Measurements from ENCODE around the gene FASLG.

Gene FASLG

DNA sequence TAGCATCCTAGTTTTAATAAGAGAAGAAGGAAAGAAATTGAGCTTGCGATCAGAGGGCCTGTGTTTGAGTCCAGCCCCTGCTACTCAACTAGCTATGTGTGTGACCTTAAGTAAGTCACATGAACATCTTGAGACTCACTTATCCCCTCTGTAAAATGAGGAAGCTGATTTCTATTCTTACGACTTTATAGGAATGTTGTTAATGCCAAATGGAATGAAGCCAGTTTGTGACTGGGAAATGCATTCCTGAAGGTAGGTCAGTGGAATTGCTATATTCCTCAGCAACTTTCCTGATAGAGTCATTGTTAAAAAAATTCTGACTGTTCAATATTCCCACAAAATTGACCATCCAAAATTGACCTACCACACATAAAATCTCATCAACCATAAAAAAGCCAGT, 14.9 kb downstream of the FASLG start:
- no peak for TF ChIP-seq SPI1 (IDR thresholded peaks at IDR 0.05; ENCODE audit: borderline replicate concordance, low read depth)
- TF ChIP-seq, protein P1, sequence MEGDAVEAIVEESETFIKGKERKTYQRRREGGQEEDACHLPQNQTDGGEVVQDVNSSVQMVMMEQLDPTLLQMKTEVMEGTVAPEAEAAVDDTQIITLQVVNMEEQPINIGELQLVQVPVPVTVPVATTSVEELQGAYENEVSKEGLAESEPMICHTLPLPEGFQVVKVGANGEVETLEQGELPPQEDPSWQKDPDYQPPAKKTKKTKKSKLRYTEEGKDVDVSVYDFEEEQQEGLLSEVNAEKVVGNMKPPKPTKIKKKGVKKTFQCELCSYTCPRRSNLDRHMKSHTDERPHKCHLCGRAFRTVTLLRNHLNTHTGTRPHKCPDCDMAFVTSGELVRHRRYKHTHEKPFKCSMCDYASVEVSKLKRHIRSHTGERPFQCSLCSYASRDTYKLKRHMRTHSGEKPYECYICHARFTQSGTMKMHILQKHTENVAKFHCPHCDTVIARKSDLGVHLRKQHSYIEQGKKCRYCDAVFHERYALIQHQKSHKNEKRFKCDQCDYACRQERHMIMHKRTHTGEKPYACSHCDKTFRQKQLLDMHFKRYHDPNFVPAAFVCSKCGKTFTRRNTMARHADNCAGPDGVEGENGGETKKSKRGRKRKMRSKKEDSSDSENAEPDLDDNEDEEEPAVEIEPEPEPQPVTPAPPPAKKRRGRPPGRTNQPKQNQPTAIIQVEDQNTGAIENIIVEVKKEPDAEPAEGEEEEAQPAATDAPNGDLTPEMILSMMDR (IDR thresholded peaks at IDR 0.05; ENCODE audit: insufficient read depth, low read length) = no peak
- no peak for TF ChIP-seq GABPA (IDR thresholded peaks at IDR 0.05; ENCODE audit: low read depth)
- TF ChIP-seq, protein P2, sequence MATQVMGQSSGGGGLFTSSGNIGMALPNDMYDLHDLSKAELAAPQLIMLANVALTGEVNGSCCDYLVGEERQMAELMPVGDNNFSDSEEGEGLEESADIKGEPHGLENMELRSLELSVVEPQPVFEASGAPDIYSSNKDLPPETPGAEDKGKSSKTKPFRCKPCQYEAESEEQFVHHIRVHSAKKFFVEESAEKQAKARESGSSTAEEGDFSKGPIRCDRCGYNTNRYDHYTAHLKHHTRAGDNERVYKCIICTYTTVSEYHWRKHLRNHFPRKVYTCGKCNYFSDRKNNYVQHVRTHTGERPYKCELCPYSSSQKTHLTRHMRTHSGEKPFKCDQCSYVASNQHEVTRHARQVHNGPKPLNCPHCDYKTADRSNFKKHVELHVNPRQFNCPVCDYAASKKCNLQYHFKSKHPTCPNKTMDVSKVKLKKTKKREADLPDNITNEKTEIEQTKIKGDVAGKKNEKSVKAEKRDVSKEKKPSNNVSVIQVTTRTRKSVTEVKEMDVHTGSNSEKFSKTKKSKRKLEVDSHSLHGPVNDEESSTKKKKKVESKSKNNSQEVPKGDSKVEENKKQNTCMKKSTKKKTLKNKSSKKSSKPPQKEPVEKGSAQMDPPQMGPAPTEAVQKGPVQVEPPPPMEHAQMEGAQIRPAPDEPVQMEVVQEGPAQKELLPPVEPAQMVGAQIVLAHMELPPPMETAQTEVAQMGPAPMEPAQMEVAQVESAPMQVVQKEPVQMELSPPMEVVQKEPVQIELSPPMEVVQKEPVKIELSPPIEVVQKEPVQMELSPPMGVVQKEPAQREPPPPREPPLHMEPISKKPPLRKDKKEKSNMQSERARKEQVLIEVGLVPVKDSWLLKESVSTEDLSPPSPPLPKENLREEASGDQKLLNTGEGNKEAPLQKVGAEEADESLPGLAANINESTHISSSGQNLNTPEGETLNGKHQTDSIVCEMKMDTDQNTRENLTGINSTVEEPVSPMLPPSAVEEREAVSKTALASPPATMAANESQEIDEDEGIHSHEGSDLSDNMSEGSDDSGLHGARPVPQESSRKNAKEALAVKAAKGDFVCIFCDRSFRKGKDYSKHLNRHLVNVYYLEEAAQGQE (IDR thresholded peaks at IDR 0.05; ENCODE audit: insufficient replicate concordance, low read depth) = no peak
- no peak for TF ChIP-seq POLR2AphosphoS5 (IDR thresholded peaks at IDR 0.05; ENCODE audit: low read depth)
- no peak overlapping the region for H3K4me3 ChIP-seq (replicated peaks; ENCODE audit: insufficient read depth, low read length)
- H3K27me3 ChIP-seq (ENCODE audit: insufficient read depth, poor library complexity, severe bottlenecking) = no peaks in the 10 kb centered on the region
- H3K27ac ChIP-seq (replicated peaks) = no peak overlapping the region
- DNase-seq (ENCODE audit: low read depth in 1 of 2, low spot score in 1 of 2) = no peak

DNA sequence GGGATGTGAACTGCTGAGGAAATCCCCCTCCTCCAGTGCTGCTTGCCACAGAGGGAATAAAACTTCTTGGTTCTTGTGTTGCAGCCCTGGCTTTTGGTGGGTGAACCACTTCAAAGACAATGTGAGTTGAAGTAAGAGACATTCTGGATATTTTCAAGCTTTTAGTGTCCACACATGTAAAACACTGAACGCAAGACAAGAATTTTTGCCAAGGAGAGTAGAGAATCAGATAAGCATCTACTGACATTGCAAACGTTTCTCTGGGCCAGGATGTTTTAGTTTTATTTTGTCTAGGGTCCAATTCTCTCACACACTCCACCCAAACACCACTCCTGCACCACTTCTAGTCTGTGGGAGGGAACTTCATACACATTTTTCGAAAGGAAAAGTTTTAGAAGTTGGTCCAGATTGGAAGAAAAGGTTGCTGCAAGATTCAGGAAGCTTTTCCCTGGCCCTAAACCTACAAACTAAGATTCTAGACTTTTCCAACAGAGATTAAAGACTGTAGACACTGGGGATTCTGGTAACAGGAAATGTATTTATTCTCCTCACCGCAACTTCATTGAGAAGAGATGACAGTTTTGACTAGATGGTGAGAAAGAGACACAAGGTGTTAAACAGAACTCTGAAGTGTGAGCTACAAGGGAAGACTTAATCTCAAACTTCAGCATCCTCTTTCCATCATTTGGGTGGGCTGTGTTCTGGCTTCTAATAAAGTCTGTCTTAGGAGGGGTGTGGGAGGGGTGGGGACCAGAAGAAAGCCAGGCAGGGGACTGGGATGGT, 16.1 kb downstream of the FASLG start:
- H3K27ac ChIP-seq (replicated peaks) = no peak overlapping the region
- no peak overlapping the region for H3K4me3 ChIP-seq (replicated peaks; ENCODE audit: insufficient read depth, low read length)
- DNase-seq (ENCODE audit: low read depth in 1 of 2, low spot score in 1 of 2) = no peak
- TF ChIP-seq SPI1 (IDR thresholded peaks at IDR 0.05; ENCODE audit: borderline replicate concordance, low read depth) = no peak
- TF ChIP-seq GABPA (IDR thresholded peaks at IDR 0.05; ENCODE audit: low read depth) = no peak
- TF ChIP-seq, protein P1 (IDR thresholded peaks at IDR 0.05; ENCODE audit: insufficient read depth, low read length) = no peak
- TF ChIP-seq, protein P2 (IDR thresholded peaks at IDR 0.05; ENCODE audit: insufficient replicate concordance, low read depth) = no peak
- no peak for TF ChIP-seq POLR2AphosphoS5 (IDR thresholded peaks at IDR 0.05; ENCODE audit: low read depth)
- H3K27me3 ChIP-seq (ENCODE audit: insufficient read depth, poor library complexity, severe bottlenecking) = no peaks in the 10 kb centered on the region

DNA sequence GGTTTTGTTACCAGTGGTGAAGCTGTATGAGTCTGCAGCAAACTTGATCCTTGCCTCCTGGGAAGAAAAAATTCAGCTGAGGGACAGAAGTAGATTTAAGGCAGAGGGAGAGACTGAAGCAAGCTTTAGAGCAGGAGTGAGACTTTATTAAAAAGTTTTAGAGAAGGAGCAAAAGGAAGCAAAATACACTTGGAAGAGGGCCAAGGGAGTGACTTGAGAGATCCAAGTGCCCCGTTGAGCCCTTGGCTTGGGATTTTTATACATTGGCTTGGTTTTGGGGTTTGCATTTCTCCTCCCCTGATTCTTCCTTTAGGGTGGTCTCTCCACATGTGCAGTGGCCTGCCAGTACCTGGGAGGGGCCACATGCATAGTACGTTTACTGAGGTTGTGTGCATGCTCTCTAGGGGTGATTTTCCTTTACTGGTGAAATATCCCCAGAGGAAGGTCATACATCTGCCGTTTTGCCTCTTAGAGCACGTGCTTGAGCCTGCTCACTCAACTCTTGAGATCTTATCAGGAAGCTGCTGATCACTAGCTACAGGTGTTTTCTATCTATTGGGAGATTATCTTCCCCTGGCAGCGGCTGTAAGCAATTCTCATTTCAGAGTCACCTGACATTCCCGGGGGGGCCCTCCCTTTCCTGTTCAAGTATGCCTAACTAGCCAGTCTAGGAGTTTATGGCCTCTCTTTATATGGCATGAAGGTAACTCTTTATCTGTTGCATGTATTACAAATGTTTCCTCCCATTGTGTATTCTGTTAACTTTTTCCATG, 20.3 kb downstream of the FASLG start:
- Histone ChIP-seq H3K27me3 (ENCODE audit: insufficient read depth, poor library complexity, severe bottlenecking) (no peaks in the 10 kb centered on the region), H3K27ac (replicated peaks) (no peak overlapping the region), H3K4me3 (replicated peaks; ENCODE audit: insufficient read depth, low read length) (no peak overlapping the region)
- DNase-seq (ENCODE audit: low read depth in 1 of 2, low spot score in 1 of 2) = no peak
- no peak for TF ChIP-seq POLR2AphosphoS5 (IDR thresholded peaks at IDR 0.05; ENCODE audit: low read depth)
- no peak for TF ChIP-seq SPI1 (IDR thresholded peaks at IDR 0.05; ENCODE audit: borderline replicate concordance, low read depth)
- TF ChIP-seq, protein P1 (IDR thresholded peaks at IDR 0.05; ENCODE audit: insufficient read depth, low read length) = no peak
- no peak for TF ChIP-seq GABPA (IDR thresholded peaks at IDR 0.05; ENCODE audit: low read depth)
- TF ChIP-seq, protein P2 (IDR thresholded peaks at IDR 0.05; ENCODE audit: insufficient replicate concordance, low read depth) = no peak
